HFF-Myc (cell line): ENCODE results near the gene FAM9B.

ENCODE experiments used
- DNase-seq: peaks from one replicate; pipeline ENCODE4 v3.0.0-alpha.2; 2011; ENCODE audit warnings: low read depth; ENCODE audit errors: extremely low read depth
- H3K4me3 ChIP-seq: replicated peaks from 2 replicates; pipeline ENCODE4 v1.5.1; 2011; ENCODE audit warnings: low read depth, mild to moderate bottlenecking, control low read depth, low read length
- CTCF ChIP-seq: IDR thresholded peaks from 2 replicates; pipeline ENCODE4 v1.5.1; 2012; ENCODE audit warnings: mild to moderate bottlenecking, low read depth, low read length, control low read depth; ENCODE audit errors: missing control alignments

FAM9B gene

GRCh38 chrX:9062641-9063040, 28.7 kb upstream of the FAM9B start:
- DNase-seq: no peak
- no peak overlapping the region for H3K4me3 ChIP-seq
- no peak for TF ChIP-seq CTCF

DNA sequence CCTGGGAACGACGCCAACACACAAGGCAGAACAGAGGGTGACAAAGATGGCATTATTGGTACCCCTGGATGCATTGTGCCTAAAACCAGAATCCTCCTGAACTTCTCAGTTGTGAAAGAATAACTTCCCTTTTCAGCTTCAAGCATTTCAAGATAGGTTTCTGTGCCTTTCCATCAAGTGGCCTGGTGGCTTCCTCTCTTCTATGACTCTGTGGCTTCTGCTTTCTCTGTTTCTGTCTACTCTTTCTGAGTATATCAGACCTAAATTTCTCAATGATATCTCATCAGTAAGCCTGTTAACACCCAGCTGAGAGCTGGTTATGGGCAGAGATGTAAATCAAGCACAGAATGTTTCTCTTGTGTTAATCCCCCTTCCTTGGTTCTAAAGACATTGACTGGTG, 21.4 kb upstream of the FAM9B start:
- DNase-seq: no peak
- no peak overlapping the region for H3K4me3 ChIP-seq
- no peak for TF ChIP-seq CTCF

GRCh38 chrX:9052081-9052480, 18.2 kb upstream of the FAM9B start:
- no peak for DNase-seq
- no peak for TF ChIP-seq CTCF
- H3K4me3 ChIP-seq: no peak overlapping the region

DNA sequence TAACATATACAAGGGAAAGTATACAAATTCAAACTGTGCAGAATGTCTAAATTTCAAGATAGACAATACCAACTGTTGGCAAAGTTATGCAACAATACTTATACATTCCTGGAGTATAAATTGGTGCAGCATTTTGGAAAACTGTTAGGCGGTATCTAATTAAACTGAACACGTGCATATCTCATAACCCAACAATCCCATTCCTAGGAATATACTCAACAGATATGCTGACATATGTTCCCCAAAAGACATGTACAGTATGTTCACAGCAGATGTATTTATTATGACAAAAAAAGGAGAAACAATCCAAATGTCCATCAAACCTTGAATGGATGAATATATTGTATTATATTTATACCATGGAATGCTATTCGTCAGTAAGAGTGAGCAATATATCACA, 16.4 kb upstream of the FAM9B start:
- H3K4me3 ChIP-seq: no peak overlapping the region
- no peak for DNase-seq
- TF ChIP-seq CTCF: no peak

DNA sequence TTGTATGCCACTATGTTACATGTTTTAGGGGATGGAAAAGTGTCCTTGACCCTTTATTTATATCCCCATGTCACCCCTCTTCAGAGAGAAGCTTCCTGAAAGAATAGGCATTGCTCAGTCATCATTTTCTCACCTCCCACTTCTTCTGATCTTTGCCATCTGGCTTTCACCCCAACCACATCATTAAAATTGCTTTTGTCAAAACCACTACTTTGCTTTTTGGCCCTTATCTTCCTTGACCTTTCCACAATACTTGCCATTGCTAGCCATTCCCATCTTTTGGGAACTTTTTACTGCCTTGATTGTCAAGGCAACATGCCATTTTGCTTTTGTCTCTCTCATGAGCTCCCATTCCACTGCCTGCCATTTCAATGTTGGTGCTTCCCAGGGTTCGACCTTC, 14.9 kb upstream of the FAM9B start:
- TF ChIP-seq CTCF: no peak

DNA sequence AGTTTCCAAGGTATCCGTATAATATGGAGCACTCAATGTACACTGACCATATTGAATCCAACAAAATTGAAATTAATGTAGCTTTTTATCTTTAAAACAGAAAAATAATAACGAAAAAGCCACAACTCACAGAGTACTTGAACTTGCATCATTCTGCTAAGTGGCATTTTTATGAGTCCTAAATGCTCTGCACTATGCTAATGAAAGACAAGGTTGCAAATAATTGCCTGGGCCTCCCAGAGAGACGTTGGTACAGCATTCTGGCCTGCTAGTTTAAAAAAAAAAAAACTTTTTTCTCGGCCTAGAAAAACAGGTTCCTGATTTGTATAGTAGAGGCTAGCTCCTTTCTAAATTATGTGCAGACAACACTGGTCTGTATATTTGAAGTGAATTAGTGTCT, 4.3 kb upstream of the FAM9B start:
- no peak overlapping the region for H3K4me3 ChIP-seq
- no peak for DNase-seq
- TF ChIP-seq CTCF: no peak

More for the DNA sequence above, 14.9 kb upstream of the FAM9B start:
- no peak overlapping the region for H3K4me3 ChIP-seq
- DNase-seq: no peak

- H3K4me3 ChIP-seq: no peak overlapping the region
- DNase-seq: no peak
- no peak for TF ChIP-seq CTCF
These were observed 3.4 kb upstream of the FAM9B start for GRCh38 chrX:9037296-9037695.
